ENCODE results near the gene LIN28A. TPM values are rescaled to one million over a fixed set of nuclear protein-coding genes. Genes with fewer than 3 reads are reported as not detected.

Gene LIN28A
- total and polyA plus RNA-seq, 2 donors (not counting 1 experiment from before 2014, with no cell fraction given): not detected

- no peaks in the 10 kb centered on the region for H3K9me3 ChIP-seq (ENCODE audit: control extremely low read depth in 1 of 3, control insufficient read depth in 2 of 3, insufficient read depth in 1 of 3, low read length in 2 of 3)
- Mint-ChIP-seq H3K4me1 (peaks cover 64% of the 10 kb centered on the region), H3K4me3 (peak overlapping the region; percentile 60), H3K9me3 (ENCODE audit: insufficient read depth) (no peaks in the 10 kb centered on the region), H3K27me3 (no peaks in the 10 kb centered on the region), H3K27ac (peak overlapping the region; percentile 83)
- intact Hi-C loops (cut with micrococcal nuclease): loop anchor here (5.0 to 10.0 kb wide), 4 partner anchors 158 to 430 kb away; partner anchors contain the start of genes CD52, GPATCH3 and PDIK1L
- H3K27ac ChIP-seq (ENCODE audit: low read length in 2 of 2): peak overlapping the region in 1 of 2 donors; percentile 98
- DNase-seq (no peak), ATAC-seq (ENCODE audit: low read depth) (no peak)
- H3K4me2 ChIP-seq (replicated peaks; ENCODE audit: low read depth, low read length, poor library complexity, severe bottlenecking): no peak overlapping the region
- 100% methylated on average over 1 of the region's 1 CpG for WGBS (ENCODE audit: insufficient coverage)
- peaks cover 8 to 47% of the 10 kb centered on the region in 2 experiments for H3K36me3 ChIP-seq (replicated peaks in 1 of 2; ENCODE audit: control extremely low read depth in 1 of 2, control insufficient read depth in 1 of 2, extremely low read depth in 1 of 2, insufficient read depth in 2 of 2, low read length in 1 of 2)
- no peak overlapping the region for H3K9ac ChIP-seq (ENCODE audit: low read length)
- no peak for TF ChIP-seq EZH2 (IDR thresholded peaks at IDR 0.05; ENCODE audit: borderline replicate concordance, insufficient read depth, low read depth, low read length, poor library complexity, severe bottlenecking)
- TF ChIP-seq, protein P1, sequence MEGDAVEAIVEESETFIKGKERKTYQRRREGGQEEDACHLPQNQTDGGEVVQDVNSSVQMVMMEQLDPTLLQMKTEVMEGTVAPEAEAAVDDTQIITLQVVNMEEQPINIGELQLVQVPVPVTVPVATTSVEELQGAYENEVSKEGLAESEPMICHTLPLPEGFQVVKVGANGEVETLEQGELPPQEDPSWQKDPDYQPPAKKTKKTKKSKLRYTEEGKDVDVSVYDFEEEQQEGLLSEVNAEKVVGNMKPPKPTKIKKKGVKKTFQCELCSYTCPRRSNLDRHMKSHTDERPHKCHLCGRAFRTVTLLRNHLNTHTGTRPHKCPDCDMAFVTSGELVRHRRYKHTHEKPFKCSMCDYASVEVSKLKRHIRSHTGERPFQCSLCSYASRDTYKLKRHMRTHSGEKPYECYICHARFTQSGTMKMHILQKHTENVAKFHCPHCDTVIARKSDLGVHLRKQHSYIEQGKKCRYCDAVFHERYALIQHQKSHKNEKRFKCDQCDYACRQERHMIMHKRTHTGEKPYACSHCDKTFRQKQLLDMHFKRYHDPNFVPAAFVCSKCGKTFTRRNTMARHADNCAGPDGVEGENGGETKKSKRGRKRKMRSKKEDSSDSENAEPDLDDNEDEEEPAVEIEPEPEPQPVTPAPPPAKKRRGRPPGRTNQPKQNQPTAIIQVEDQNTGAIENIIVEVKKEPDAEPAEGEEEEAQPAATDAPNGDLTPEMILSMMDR (IDR thresholded peaks at IDR 0.05): no peak
- no peaks in the 10 kb centered on the region for H3K27me3 ChIP-seq (replicated peaks in 1 of 4; ENCODE audit: control extremely low read depth in 1 of 4, control insufficient read depth in 3 of 4, insufficient read depth in 4 of 4, low read length in 3 of 4)
- ChIA-PET CTCF (interaction anchor here (3.1 kb wide), 1 partner anchor 26 kb away, joined by 13 read pairs; no protein-coding TSS in a partner anchor), POLR2A (no interaction called here)
- peaks cover 25% of the 10 kb centered on the region for H3K79me2 ChIP-seq (ENCODE audit: control insufficient read depth, insufficient read depth, low read length)
- H2AFZ ChIP-seq (ENCODE audit: insufficient read depth, low read depth, low read length, poor library complexity, severe bottlenecking): no peak overlapping the region
- H4K20me1 ChIP-seq (ENCODE audit: control insufficient read depth, insufficient read depth, low read length, poor library complexity, severe bottlenecking): peaks cover 62% of the 10 kb centered on the region
- no peak overlapping the region for H3K4me3 ChIP-seq (ENCODE audit: control extremely low read depth in 1 of 5, extremely low read depth in 1 of 5, insufficient read depth in 1 of 5, low read depth in 2 of 5, low read length in 4 of 5)
- H3K4me1 ChIP-seq (ENCODE audit: control insufficient read depth in 2 of 2, insufficient read depth in 2 of 2, low read length in 2 of 2): peaks cover 35% of the 10 kb centered on the region in 2 donors
These were observed 64.2 kb downstream of the LIN28A start for GRCh38 chr1:26474818-26475217.

DNA sequence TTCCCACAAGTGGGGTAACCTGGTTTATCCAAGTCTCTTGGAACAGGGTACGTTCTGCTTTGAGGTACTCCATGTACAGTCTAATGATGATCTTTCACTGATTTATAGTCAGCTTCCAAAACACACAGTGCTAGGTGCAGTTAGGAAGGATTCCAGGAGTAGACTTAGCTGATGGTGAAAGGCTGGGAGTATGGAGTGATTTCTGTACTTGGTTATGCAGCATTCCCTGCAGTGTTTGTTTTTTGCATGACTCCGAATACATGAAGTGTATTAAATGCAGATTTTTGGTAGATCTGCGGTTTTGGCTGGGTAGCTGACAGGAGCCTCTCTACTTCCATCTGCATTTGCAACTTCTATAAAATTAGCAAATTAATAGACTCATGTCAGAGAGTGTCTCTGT is 65.4 kb downstream of the LIN28A start:
- Histone ChIP-seq H3K79me2 (ENCODE audit: control insufficient read depth, insufficient read depth, low read length) (peaks cover 25% of the 10 kb centered on the region), H4K20me1 (ENCODE audit: control insufficient read depth, insufficient read depth, low read length, poor library complexity, severe bottlenecking) (peaks cover 50% of the 10 kb centered on the region), H3K36me3 (replicated peaks in 1 of 2; ENCODE audit: control extremely low read depth in 1 of 2, control insufficient read depth in 1 of 2, extremely low read depth in 1 of 2, insufficient read depth in 2 of 2, low read length in 1 of 2) (peaks cover 9 to 47% of the 10 kb centered on the region in 2 experiments), H3K9ac (ENCODE audit: low read length) (no peak overlapping the region), H3K4me3 (ENCODE audit: control extremely low read depth in 1 of 5, extremely low read depth in 1 of 5, insufficient read depth in 1 of 5, low read depth in 2 of 5, low read length in 4 of 5) (no peak overlapping the region), H3K27ac (ENCODE audit: low read length in 2 of 2) (no peak overlapping the region), H3K9me3 (ENCODE audit: control extremely low read depth in 1 of 3, control insufficient read depth in 2 of 3, insufficient read depth in 1 of 3, low read length in 2 of 3) (no peaks in the 10 kb centered on the region), H2AFZ (ENCODE audit: insufficient read depth, low read depth, low read length, poor library complexity, severe bottlenecking) (no peak overlapping the region), H3K27me3 (replicated peaks in 1 of 4; ENCODE audit: control extremely low read depth in 1 of 4, control insufficient read depth in 3 of 4, insufficient read depth in 4 of 4, low read length in 3 of 4) (no peaks in the 10 kb centered on the region), H3K4me2 (replicated peaks; ENCODE audit: low read depth, low read length, poor library complexity, severe bottlenecking) (no peak overlapping the region), H3K4me1 (ENCODE audit: control insufficient read depth in 2 of 2, insufficient read depth in 2 of 2, low read length in 2 of 2) (peaks cover 24 to 25% of the 10 kb centered on the region in 2 donors)
- no peaks in the 10 kb centered on the region for H3K27me3 Mint-ChIP-seq
- H3K27ac Mint-ChIP-seq: peak overlapping the region; percentile 67
- H3K9me3 Mint-ChIP-seq (ENCODE audit: insufficient read depth): no peaks in the 10 kb centered on the region
- intact Hi-C loops (cut with micrococcal nuclease): loop anchor here (10.0 kb wide), 1 partner anchor 429 kb away; the partner anchor contains the start of gene GPATCH3
- H3K4me1 Mint-ChIP-seq: peaks cover 52% of the 10 kb centered on the region
- 89% methylated on average over 1 of the region's 3 CpGs for WGBS (ENCODE audit: insufficient coverage)
- DNase-seq (no peak), ATAC-seq (ENCODE audit: low read depth) (no peak)
- CTCF ChIA-PET: no interaction called here
- no peak for TF ChIP-seq EZH2 (IDR thresholded peaks at IDR 0.05; ENCODE audit: borderline replicate concordance, insufficient read depth, low read depth, low read length, poor library complexity, severe bottlenecking)
- TF ChIP-seq, protein P1 (IDR thresholded peaks at IDR 0.05): no peak
- H3K4me3 Mint-ChIP-seq: no peak overlapping the region
- POLR2A ChIA-PET: no interaction called here

All from B cell (primary cell).